ENCODE measurements around the gene CCDC141. TPM values are rescaled to one million over a fixed set of nuclear protein-coding genes. Genes with fewer than 3 reads are reported as not detected.

CCDC141 gene
- total and polyA plus RNA-seq, 2 of the 13 experiments (the other 11 are each of a cell fraction or from before 2014, with no cell fraction given), result not detected

GRCh38 chr2:178884440-178884839 lies 165.5 kb downstream of the CCDC141 start:
- Histone ChIP-seq H3K36me3 (replicated peaks in 1 of 2; ENCODE audit: control insufficient read depth in 1 of 2, insufficient read depth in 2 of 2, low read length in 2 of 2) (no peaks in the 10 kb centered on the region), H3K27ac (ENCODE audit: extremely low read length, insufficient read depth, low read length) (no peak overlapping the region), H3K4me2 (ENCODE audit: low read depth, low read length) (no peak overlapping the region), H3K4me1 (ENCODE audit: insufficient read depth, low read length) (no peaks in the 10 kb centered on the region), H3K27me3 (ENCODE audit: control insufficient read depth in 1 of 2, insufficient read depth in 2 of 2, low read length in 2 of 2) (peaks cover 0 to 9% of the 10 kb centered on the region in 2 experiments; a peak in 1 of 5 replicates), H3K9ac (ENCODE audit: insufficient read depth, low read depth, low read length) (no peak overlapping the region), H2AFZ (ENCODE audit: low read length) (no peak overlapping the region), H3K4me3 (replicated peaks in 1 of 3; ENCODE audit: insufficient read depth in 1 of 3, low read depth in 2 of 3, low read length in 3 of 3) (no peak overlapping the region), H3K79me2 (ENCODE audit: insufficient read depth, low read length) (no peaks in the 10 kb centered on the region), H3K9me3 (ENCODE audit: low read length) (no peaks in the 10 kb centered on the region), H4K20me1 (ENCODE audit: insufficient read depth, low read length) (no peaks in the 10 kb centered on the region)
- no peak for ATAC-seq
- intact Hi-C loops (cut with micrococcal nuclease; ENCODE audit: unreplicated experiment), result no loop called here
- 0% methylated on average over 3 of the region's 3 CpGs for WGBS (ENCODE audit: low lambda C conversion rate)
- CTCF ChIA-PET (ENCODE audit: low intra/inter-chr PET ratio, low total read pairs), result no interaction called here
- in situ Hi-C loops (cut with HindIII; ENCODE audit: extremely low pct_ligation_motif_present, low pct_unique_long_range_greater_than_20kb), result no loop called here
- POLR2A ChIA-PET, result no interaction called here
- no peak for TF ChIP-seq ZNF576 (CRISPR knock-in tag; IDR thresholded peaks at IDR 0.05)
- TF ChIP-seq KLF6 (CRISPR knock-in tag; IDR thresholded peaks at IDR 0.05), result no peak
- TF ChIP-seq HIVEP1 (CRISPR knock-in tag; IDR thresholded peaks at IDR 0.05), result no peak
- no peak for TF ChIP-seq HOXA5 (CRISPR knock-in tag; IDR thresholded peaks at IDR 0.05)
- no peak for TF ChIP-seq PHF8 (CRISPR knock-in tag; IDR thresholded peaks at IDR 0.05)
- FAIRE-seq, result no peak
- no TSS peak for BruUV-seq (replicated peaks)
- no peak for DNase-seq (ENCODE audit: low spot score)

GRCh38 chr2:178882666-178883440 lies 167.1 kb downstream of the CCDC141 start:
- intact Hi-C loops (cut with micrococcal nuclease; ENCODE audit: unreplicated experiment) (no loop called here), in situ Hi-C loops (cut with HindIII; ENCODE audit: extremely low pct_ligation_motif_present, low pct_unique_long_range_greater_than_20kb) (no loop called here)
- H3K4me1 ChIP-seq (ENCODE audit: insufficient read depth, low read length), result no peaks in the 10 kb centered on the region
- H3K4me2 ChIP-seq (ENCODE audit: low read depth, low read length), result no peak overlapping the region
- BruUV-seq (replicated peaks), result no TSS peak
- H3K79me2 ChIP-seq (ENCODE audit: insufficient read depth, low read length), result no peaks in the 10 kb centered on the region
- H3K36me3 ChIP-seq (replicated peaks in 1 of 2; ENCODE audit: control insufficient read depth in 1 of 2, insufficient read depth in 2 of 2, low read length in 2 of 2), result no peaks in the 10 kb centered on the region
- ChIA-PET POLR2A (no interaction called here), CTCF (ENCODE audit: low intra/inter-chr PET ratio, low total read pairs) (no interaction called here)
- no peaks in the 10 kb centered on the region for H4K20me1 ChIP-seq (ENCODE audit: insufficient read depth, low read length)
- no peak overlapping the region for H3K27ac ChIP-seq (ENCODE audit: extremely low read length, insufficient read depth, low read length)
- H2AFZ ChIP-seq (ENCODE audit: low read length), result no peak overlapping the region
- no peak for DNase-seq (ENCODE audit: low spot score)
- H3K9ac ChIP-seq (ENCODE audit: insufficient read depth, low read depth, low read length), result no peak overlapping the region
- no peak overlapping the region for H3K4me3 ChIP-seq (replicated peaks in 1 of 3; ENCODE audit: insufficient read depth in 1 of 3, low read depth in 2 of 3, low read length in 3 of 3)
- H3K27me3 ChIP-seq (ENCODE audit: control insufficient read depth in 1 of 2, insufficient read depth in 2 of 2, low read length in 2 of 2), result peaks cover 0 to 9% of the 10 kb centered on the region in 2 experiments; a peak in 1 of 5 replicates
- H3K9me3 ChIP-seq (ENCODE audit: low read length), result no peaks in the 10 kb centered on the region
- no peak for FAIRE-seq
- 18% methylated on average over 6 of the region's 6 CpGs for WGBS (ENCODE audit: low lambda C conversion rate)
- TF ChIP-seq CHD4 (IDR thresholded peaks at IDR 0.05; ENCODE audit: borderline replicate concordance, low read length) (no peak), NR2C2 (CRISPR knock-in tag; IDR thresholded peaks at IDR 0.05; ENCODE audit: borderline replicate concordance) (no peak), HNRNPL (IDR thresholded peaks at IDR 0.05; ENCODE audit: low read depth, low read length) (no peak), ZNF326 (CRISPR knock-in tag; IDR thresholded peaks at IDR 0.05; ENCODE audit: borderline replicate concordance) (no peak), DBP (CRISPR knock-in tag; IDR thresholded peaks at IDR 0.05; ENCODE audit: not compliant biosample characterization) (no peak), MIXL1 (CRISPR knock-in tag; IDR thresholded peaks at IDR 0.05) (no peak), ZNF138 (CRISPR knock-in tag; IDR thresholded peaks at IDR 0.05; ENCODE audit: low read depth) (no peak), GFI1 (CRISPR knock-in tag; IDR thresholded peaks at IDR 0.05; ENCODE audit: borderline replicate concordance) (no peak), ZNF317 (CRISPR knock-in tag; IDR thresholded peaks at IDR 0.05) (no peak), ZNF296 (CRISPR knock-in tag; conservative IDR thresholded peaks at IDR 0.05) (no peak)
- ATAC-seq, result no peak
